Central memory CD8-positive, alpha-beta T cell (primary cell): ENCODE measurements around the gene SEMG2.

ENCODE experiments used
- ATAC-seq: fragments of 150-1000 bp; cut with Tn5 transposase; replicated peaks from 2 replicates; pipeline ENCODE4 v1.10.0; 2022; ENCODE audit warnings: mild to moderate bottlenecking, moderate FRiP score, moderate number of reproducible peaks; ENCODE audit not compliant: poor library complexity, severe bottlenecking; ENCODE audit errors: extremely low read depth
- DNase-seq, 2 donors: peaks; one replicate each; pipeline ENCODE4 v3.0.0; 2021; ENCODE audit warnings: low spot score in 2 of 2
- H3K27ac Mint-ChIP-seq: one replicate; pipeline ENCODE4 v1.8.0; 2022; ENCODE audit warnings: low read depth, mild to moderate bottlenecking, moderate library complexity, mixed read lengths
- H3K27me3 Mint-ChIP-seq: one replicate; pipeline ENCODE4 v1.8.0; 2022; ENCODE audit warnings: mixed read lengths
- H3K36me3 Mint-ChIP-seq: one replicate; pipeline ENCODE4 v1.8.0; 2022; ENCODE audit warnings: mild to moderate bottlenecking, moderate library complexity, mixed read lengths; ENCODE audit not compliant: insufficient read depth
- H3K4me1 Mint-ChIP-seq: one replicate; pipeline ENCODE4 v1.8.0; 2022; ENCODE audit warnings: mixed read lengths
- H3K4me3 Mint-ChIP-seq: one replicate; pipeline ENCODE4 v1.8.0; 2022; ENCODE audit warnings: mild to moderate bottlenecking, moderate library complexity, mixed read lengths
- H3K9me3 Mint-ChIP-seq: one replicate; pipeline ENCODE4 v1.8.0; 2022; ENCODE audit warnings: mixed read lengths

Gene SEMG2

DNA sequence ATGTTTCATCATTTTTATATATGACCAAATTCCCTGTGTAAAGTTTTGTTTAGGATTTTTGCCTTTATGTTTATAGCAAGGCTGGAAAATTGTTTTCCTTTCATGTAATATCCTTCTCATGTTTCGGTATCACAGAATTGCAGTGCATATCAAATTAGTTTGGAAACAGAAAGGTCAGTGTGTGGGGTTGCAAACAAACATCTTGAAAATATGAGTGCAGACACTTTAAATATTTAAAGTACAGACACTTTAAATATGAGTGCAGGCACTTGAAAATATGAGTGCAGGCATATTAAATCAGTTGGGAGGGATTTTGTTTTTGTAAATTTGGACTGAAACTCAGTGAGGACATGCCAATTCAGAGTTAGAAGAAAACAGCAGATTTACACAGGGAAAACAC, 26.7 kb downstream of the SEMG2 start:
- peaks cover 89% of the 10 kb centered on the region for H3K27me3 Mint-ChIP-seq
- H3K36me3 Mint-ChIP-seq = no peaks in the 10 kb centered on the region

DNA sequence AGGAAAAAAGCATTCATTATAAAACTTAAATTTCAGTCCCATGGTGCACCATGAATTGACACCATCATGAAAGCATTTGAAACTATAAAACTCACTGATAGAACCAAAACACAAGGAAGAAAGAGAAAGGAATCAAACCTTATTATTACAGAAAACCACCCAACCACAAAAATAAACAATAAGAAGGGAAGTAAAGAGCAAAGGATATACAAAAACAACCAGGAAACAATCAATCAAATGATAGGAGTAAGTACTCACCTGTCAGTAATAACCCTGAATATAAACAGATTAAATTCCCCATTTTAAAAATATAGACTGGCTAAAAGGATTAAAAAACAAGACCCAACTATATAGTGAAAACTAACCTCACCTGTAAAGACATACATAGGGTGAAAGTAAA, 27.4 kb downstream of the SEMG2 start:
- DNase-seq (no peak), ATAC-seq (no peak)
- H3K9me3 Mint-ChIP-seq = no peaks in the 10 kb centered on the region
- H3K4me1 Mint-ChIP-seq = no peaks in the 10 kb centered on the region
- H3K27me3 Mint-ChIP-seq = peaks cover 93% of the 10 kb centered on the region
- H3K36me3 Mint-ChIP-seq = no peaks in the 10 kb centered on the region
- H3K27ac Mint-ChIP-seq = no peak overlapping the region
- no peak overlapping the region for H3K4me3 Mint-ChIP-seq

More for the DNA sequence above, 26.7 kb downstream of the SEMG2 start:
- H3K4me3 Mint-ChIP-seq = no peak overlapping the region
- no peak overlapping the region for H3K27ac Mint-ChIP-seq
- H3K9me3 Mint-ChIP-seq = no peaks in the 10 kb centered on the region
- no peaks in the 10 kb centered on the region for H3K4me1 Mint-ChIP-seq
- DNase-seq = no peak
- no peak for ATAC-seq

DNA sequence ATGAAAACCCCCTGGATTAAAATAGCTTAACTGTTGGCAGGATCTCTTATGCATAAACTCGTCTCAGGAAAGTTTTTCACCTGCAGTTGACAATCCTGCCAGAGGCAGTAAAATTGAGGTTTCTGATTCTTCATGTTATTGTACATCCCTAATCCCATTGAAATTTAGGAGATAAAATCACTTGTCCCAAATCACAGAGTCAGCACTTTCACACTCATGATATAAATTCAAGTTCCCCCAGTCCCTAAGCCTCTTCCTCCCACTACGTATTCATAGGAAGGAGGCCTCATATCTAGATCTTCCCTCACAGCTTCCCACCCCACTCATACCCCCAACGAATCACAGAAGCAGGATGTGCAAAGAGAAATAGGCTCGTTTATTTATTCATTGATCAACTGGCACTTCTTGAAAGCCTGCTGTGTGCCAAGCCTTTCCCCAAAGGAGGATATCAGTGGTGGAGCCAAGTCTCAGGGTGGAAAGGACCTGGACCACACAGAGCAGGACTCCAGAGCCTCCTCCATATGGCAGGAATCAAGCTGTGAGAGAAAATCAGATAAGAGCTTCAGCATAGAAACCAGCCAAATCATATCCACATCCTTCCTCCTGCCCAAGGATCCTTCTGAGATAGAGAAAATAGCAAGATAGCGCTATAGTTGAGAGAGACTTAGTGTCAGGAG, 30.8 kb downstream of the SEMG2 start:
- H3K27me3 Mint-ChIP-seq = peaks cover 81% of the 10 kb centered on the region
- no peak overlapping the region for H3K4me3 Mint-ChIP-seq
- DNase-seq (no peak), ATAC-seq (no peak)
- no peaks in the 10 kb centered on the region for H3K9me3 Mint-ChIP-seq
- no peak overlapping the region for H3K27ac Mint-ChIP-seq
- no peaks in the 10 kb centered on the region for H3K36me3 Mint-ChIP-seq
- H3K4me1 Mint-ChIP-seq = no peaks in the 10 kb centered on the region

DNA sequence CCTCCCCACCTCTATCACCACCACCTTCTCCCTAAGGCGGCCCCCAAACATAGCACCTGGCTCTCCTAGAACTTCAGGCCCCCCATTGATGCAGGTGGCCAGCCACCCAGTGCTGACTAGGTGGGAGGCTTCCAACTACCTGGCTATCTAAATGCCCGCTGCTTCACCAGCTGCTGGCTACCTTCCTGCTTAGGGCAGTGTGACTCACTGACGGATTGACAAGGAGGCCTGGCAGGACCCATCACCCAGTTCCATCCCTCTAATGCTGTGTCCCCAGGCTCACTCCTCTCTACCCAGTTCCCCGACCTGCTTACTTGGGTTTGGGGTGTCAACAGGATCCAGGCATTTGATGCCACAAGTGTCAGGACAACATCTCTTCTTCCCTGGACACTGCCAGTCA, 32.1 kb downstream of the SEMG2 start:
- H3K4me1 Mint-ChIP-seq = no peaks in the 10 kb centered on the region
- ATAC-seq = no peak
- H3K36me3 Mint-ChIP-seq = no peaks in the 10 kb centered on the region
- no peaks in the 10 kb centered on the region for H3K9me3 Mint-ChIP-seq
- H3K4me3 Mint-ChIP-seq = no peak overlapping the region
- H3K27ac Mint-ChIP-seq = no peak overlapping the region
- DNase-seq = no peak
- peaks cover 69% of the 10 kb centered on the region for H3K27me3 Mint-ChIP-seq

DNA sequence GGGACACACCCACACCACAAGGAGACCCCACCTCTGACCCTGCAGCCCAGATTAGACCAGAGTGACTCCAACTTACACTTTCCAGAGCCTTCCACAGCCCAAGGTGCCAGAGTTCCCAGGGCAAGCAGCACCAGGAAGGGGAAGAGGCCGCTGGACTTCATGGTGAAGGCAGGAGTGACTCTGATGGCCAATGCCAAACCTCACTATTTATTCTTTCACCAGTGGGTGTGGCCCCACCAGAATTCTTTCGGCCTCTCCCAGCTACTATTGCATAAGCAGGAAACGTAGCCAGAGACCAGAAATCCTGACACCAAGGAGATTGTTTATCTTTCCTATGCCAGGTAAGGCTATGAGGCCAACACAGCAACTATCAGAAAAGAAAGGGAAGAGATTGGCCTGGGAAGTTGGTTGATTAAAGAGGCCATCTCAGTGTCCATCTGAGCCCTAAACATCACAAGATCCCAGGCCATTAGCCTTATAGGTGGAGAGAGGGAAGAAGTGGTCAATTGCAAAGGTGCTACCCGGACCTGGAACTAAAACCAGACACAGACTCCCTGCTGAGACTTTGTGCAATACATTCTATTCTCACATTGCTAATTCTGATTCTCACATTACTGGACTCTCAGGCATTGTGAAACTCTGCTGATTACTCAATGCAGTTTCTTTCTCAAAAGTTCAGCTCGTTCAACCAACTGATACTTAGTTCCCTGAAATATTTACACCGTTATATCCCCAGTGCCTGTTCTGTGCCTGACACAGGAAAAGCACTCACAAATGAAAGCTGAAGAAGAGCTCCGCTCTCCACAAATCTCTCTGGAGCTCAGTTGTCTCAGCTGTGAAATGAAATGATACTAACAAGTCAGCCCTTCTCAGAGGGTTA, 33.5 kb downstream of the SEMG2 start, which contains the start of gene SLPI:
TSS of gene SLPI (minus strand) at position 182 of the 880 bp plus-strand sequence. CDS start at position 161, 21 bp downstream.
- peaks cover 66% of the 10 kb centered on the region for H3K27me3 Mint-ChIP-seq
- no peaks in the 10 kb centered on the region for H3K9me3 Mint-ChIP-seq
- no peak within 1 kb of the TSS for H3K4me3 Mint-ChIP-seq
- no peak within 1 kb of the TSS for H3K27ac Mint-ChIP-seq
- H3K36me3 Mint-ChIP-seq = no peaks in the 10 kb centered on the region
- DNase-seq = no peak
- no peak for ATAC-seq
- no peaks in the 10 kb centered on the region for H3K4me1 Mint-ChIP-seq

DNA sequence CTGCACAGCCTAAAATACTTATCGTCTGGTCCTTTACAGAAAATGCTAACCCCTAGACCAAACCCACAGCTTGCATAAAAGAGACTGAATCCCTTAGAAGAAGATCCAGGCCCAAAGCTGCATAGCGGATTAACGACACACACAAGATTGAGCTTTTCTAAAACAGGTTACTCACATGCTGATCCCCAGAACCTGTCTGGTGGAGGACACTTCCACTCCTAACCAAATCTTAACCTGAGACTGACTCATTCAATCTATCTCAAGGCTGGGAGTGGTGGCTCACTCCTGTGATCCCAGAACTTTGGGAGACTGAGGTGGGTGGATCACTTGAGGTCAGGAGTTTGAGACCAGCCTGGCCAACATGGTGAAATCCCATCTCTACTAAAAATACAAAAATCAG, 36.0 kb downstream of the SEMG2 start:
- no peaks in the 10 kb centered on the region for H3K4me1 Mint-ChIP-seq
- H3K4me3 Mint-ChIP-seq = no peak overlapping the region
- no peak for DNase-seq
- no peaks in the 10 kb centered on the region for H3K9me3 Mint-ChIP-seq
- no peak for ATAC-seq
- H3K27me3 Mint-ChIP-seq = peaks cover 58% of the 10 kb centered on the region
- no peaks in the 10 kb centered on the region for H3K36me3 Mint-ChIP-seq
- H3K27ac Mint-ChIP-seq = no peak overlapping the region

DNA sequence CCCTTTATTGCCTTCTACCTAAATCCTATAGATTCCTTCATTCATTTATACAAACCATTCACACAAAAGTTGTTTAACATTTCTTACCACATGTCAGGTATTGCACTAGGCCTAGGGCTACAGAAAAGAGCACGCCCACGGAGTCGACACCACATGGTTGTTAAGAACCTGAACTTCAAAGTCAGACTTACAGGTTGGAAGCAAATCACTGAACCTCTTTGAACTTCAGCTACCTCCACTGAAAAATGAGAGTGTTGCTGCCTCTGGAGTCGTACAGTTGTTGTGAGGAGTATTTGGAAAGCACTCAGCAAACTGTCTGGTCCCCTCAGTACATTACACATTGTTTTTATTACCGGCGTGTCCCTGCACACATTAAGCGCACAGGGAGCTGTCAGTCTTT, 36.5 kb downstream of the SEMG2 start:
- Mint-ChIP-seq H3K36me3 (no peaks in the 10 kb centered on the region), H3K27me3 (peaks cover 59% of the 10 kb centered on the region), H3K4me1 (no peaks in the 10 kb centered on the region), H3K9me3 (no peaks in the 10 kb centered on the region), H3K27ac (no peak overlapping the region), H3K4me3 (no peak overlapping the region)
- DNase-seq = no peak
- ATAC-seq = no peak

DNA sequence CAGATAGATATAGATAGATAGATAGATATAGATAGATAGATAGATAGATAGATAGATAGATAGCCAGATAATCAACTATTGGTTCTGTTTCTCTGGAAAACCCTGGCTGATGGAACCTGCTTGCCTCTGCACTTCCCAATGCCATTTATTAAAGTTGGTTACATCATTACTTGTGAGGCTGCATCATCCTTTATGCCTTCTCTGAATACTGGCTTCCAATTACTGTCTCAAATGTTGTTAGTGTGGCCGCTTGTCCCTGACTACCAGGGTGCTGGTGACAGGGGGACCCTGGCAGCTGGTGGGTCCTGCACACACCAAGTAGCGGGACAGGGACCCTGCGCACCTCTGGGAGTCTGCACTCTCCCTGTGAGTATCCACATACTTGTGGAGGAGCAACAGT, 37.1 kb downstream of the SEMG2 start:
- Mint-ChIP-seq H3K4me1 (no peaks in the 10 kb centered on the region), H3K27ac (no peak overlapping the region), H3K4me3 (no peak overlapping the region), H3K9me3 (no peaks in the 10 kb centered on the region), H3K36me3 (no peaks in the 10 kb centered on the region), H3K27me3 (peaks cover 59% of the 10 kb centered on the region)
- DNase-seq (no peak), ATAC-seq (no peak)

DNA sequence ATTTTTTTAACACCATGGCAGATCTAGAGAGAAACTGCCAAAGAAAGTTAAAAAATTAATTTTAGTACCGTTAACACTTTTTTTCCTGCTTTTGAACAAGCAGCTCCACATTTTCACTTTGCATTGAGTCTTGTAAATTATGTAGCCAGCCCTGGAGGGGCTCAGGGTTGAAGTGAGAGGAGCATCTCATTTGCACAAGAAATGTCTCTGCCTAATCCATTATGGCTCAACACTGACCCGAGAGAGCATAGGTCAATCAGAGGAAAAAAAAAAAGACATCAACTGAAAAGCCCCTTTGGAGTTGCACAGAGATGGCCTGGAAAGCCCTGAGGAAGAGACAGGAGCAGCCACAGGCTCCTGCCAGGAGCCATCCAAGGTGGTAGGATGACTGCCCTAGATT, 37.5 kb downstream of the SEMG2 start:
- no peaks in the 10 kb centered on the region for H3K4me1 Mint-ChIP-seq
- H3K4me3 Mint-ChIP-seq = no peak overlapping the region
- no peak overlapping the region for H3K27ac Mint-ChIP-seq
- DNase-seq = no peak
- no peaks in the 10 kb centered on the region for H3K36me3 Mint-ChIP-seq
- ATAC-seq = no peak
- no peaks in the 10 kb centered on the region for H3K9me3 Mint-ChIP-seq
- peaks cover 55% of the 10 kb centered on the region for H3K27me3 Mint-ChIP-seq

DNA sequence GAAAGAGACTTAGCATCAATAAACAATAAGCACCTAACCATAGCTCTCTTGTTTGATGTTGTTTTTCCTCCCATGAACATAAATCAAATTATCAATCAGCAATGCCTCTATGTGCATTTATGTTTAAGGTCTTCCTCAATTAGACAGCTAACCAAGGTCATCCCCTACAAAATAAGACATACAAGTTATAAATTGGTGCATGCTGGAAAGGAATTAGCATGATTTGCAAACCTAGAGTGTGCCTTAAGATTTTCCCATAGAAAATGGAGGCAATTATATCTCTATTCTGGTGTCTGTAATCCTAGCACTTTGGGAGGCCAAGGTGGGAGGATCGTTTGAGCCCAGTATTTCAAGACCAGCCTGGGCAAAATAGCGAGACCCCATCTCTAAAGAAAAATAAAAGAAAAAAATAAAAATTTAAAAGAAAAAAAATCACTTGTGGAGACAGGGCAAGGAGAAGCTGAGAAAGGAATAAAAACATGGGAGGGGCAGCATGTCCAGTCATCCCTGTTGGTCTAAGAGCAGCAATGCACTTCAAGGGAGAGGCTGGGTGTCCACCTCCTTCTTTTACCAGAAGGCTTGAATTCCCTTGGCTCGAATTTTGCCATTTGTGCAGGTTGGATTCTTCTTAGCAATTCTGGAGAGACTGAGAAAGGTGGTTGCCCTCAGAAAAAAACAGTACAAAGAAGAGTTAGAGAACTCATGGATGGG, 42.5 kb downstream of the SEMG2 start:
- no peak overlapping the region for H3K27ac Mint-ChIP-seq
- H3K27me3 Mint-ChIP-seq = peaks cover 52% of the 10 kb centered on the region
- no peak for DNase-seq
- no peaks in the 10 kb centered on the region for H3K36me3 Mint-ChIP-seq
- no peaks in the 10 kb centered on the region for H3K4me1 Mint-ChIP-seq
- no peak overlapping the region for H3K4me3 Mint-ChIP-seq
- ATAC-seq = no peak
- H3K9me3 Mint-ChIP-seq = no peaks in the 10 kb centered on the region

DNA sequence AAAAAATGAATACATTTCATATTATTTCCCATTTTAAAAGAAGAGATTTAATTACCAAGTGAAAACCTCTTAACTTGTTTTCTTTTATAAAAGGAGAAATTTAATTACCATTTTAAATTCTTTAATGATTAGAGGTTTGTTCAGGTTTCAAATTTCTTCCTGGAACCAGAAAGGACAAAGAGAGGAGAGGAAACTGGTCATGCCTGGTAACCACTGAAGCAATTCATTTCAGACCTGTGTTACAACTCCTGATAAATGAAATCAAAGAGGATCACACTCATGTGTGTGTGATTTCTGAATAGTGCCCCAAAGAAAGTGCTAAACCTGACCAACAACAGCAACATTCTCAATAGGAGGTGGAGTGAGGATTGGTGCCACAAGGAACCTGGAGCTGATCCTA, 45.8 kb downstream of the SEMG2 start:
- Mint-ChIP-seq H3K36me3 (no peaks in the 10 kb centered on the region), H3K4me3 (no peak overlapping the region), H3K27me3 (peaks cover 63% of the 10 kb centered on the region), H3K27ac (no peak overlapping the region), H3K4me1 (no peaks in the 10 kb centered on the region), H3K9me3 (no peaks in the 10 kb centered on the region)
- ATAC-seq = no peak
- DNase-seq = no peak

DNA sequence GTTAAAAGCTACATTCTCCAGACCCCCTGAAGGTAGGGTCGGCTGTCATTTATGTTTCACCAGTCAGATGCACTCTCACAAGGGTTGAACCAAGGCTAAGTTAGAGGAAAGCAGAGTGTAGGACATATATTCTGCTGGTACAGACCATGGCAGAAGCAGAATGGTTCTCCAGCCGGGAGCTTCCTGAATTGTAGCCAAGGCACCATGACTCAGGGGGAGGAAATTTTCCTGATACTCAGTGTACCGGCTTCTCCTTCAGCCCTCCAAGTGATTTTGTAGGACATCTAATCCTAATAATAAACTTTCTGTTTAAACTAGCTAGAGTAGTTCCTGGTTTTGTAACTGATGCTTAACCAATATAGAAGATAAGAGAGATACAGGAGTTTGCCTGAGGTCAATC, 47.4 kb downstream of the SEMG2 start:
- no peak overlapping the region for H3K27ac Mint-ChIP-seq
- H3K4me3 Mint-ChIP-seq = no peak overlapping the region
- H3K36me3 Mint-ChIP-seq = no peaks in the 10 kb centered on the region
- DNase-seq = no peak
- H3K9me3 Mint-ChIP-seq = no peaks in the 10 kb centered on the region
- no peaks in the 10 kb centered on the region for H3K4me1 Mint-ChIP-seq
- ATAC-seq = no peak
- peaks cover 66% of the 10 kb centered on the region for H3K27me3 Mint-ChIP-seq
